HG03103 (cell line): ENCODE measurements around the gene PTPRG.

Experiments used
- ATAC-seq: cut with Tn5 transposase; IDR thresholded peaks from one replicate; pipeline ENCODE4 v1.9.1; 2021; ENCODE audit warnings: low read depth; ENCODE audit not compliant: unreplicated experiment

Gene PTPRG

GRCh38 chr3:62084558-62084957, 523.2 kb downstream of the PTPRG start:
- ATAC-seq = no peak

- ATAC-seq = no peak
Observed at GRCh38 chr3:62088472-62089104, 527.2 kb downstream of the PTPRG start.

GRCh38 chr3:62090066-62090465, 528.7 kb downstream of the PTPRG start:
- ATAC-seq = no peak

- ATAC-seq = no peak
Observed at GRCh38 chr3:62090519-62090918, 529.1 kb downstream of the PTPRG start.

GRCh38 chr3:62093025-62093424, 531.7 kb downstream of the PTPRG start:
- ATAC-seq = no peak

GRCh38 chr3:62094461-62094860, 533.1 kb downstream of the PTPRG start:
- no peak for ATAC-seq

- no peak for ATAC-seq
Observed at GRCh38 chr3:62095080-62095479, 533.7 kb downstream of the PTPRG start.

- no peak for ATAC-seq
Observed at GRCh38 chr3:62095756-62096155, 534.4 kb downstream of the PTPRG start.

GRCh38 chr3:62096521-62096920, 535.1 kb downstream of the PTPRG start:
- ATAC-seq = no peak

- ATAC-seq = no peak
Observed at GRCh38 chr3:62097121-62097520, 535.8 kb downstream of the PTPRG start.

GRCh38 chr3:62098646-62099365, 537.4 kb downstream of the PTPRG start:
- ATAC-seq = no peak

GRCh38 chr3:62100282-62100989, 539.1 kb downstream of the PTPRG start:
- no peak for ATAC-seq

GRCh38 chr3:62101488-62101887, 540.1 kb downstream of the PTPRG start:
- ATAC-seq = no peak

GRCh38 chr3:62103531-62103930, 542.2 kb downstream of the PTPRG start:
- ATAC-seq = no peak

- no peak for ATAC-seq
Observed at GRCh38 chr3:62109534-62109933, 548.2 kb downstream of the PTPRG start.

- ATAC-seq = no peak
Observed at GRCh38 chr3:62110443-62111225, 549.3 kb downstream of the PTPRG start.

GRCh38 chr3:62113092-62113491, 551.7 kb downstream of the PTPRG start:
- ATAC-seq = no peak

- no peak for ATAC-seq
Observed at GRCh38 chr3:62114763-62115162, 553.4 kb downstream of the PTPRG start.

GRCh38 chr3:62117903-62118548, 556.7 kb downstream of the PTPRG start:
- no peak for ATAC-seq

- ATAC-seq = no peak
Observed at GRCh38 chr3:62119139-62119538, 557.8 kb downstream of the PTPRG start.
